GM19025 (cell line): Measurements from ENCODE around the gene GSE1.

Experiments
- ATAC-seq: cut with Tn5 transposase; IDR thresholded peaks from one replicate; pipeline ENCODE4 v1.9.1; 2021; ENCODE audit warnings: mild to moderate bottlenecking, low read depth, moderate library complexity; ENCODE audit not compliant: unreplicated experiment

The GSE1 gene

GRCh38 chr16:85641776-85642176 is 28.7 kb downstream of the GSE1 start:
- ATAC-seq: no peak

- no peak for ATAC-seq
These were observed 29.7 kb downstream of the GSE1 start for GRCh38 chr16:85642762-85643358.

GRCh38 chr16:85643631-85644030 is 30.5 kb downstream of the GSE1 start:
- ATAC-seq: no peak

- ATAC-seq: no peak
These were observed 31.1 kb downstream of the GSE1 start for GRCh38 chr16:85644093-85644712.

GRCh38 chr16:85645021-85645589 is 32.0 kb downstream of the GSE1 start:
- ATAC-seq: no peak

GRCh38 chr16:85646358-85646907 is 33.3 kb downstream of the GSE1 start:
- no peak for ATAC-seq

- ATAC-seq: no peak
These were observed 33.9 kb downstream of the GSE1 start for GRCh38 chr16:85646976-85647375.

- ATAC-seq: no peak
These were observed 35.1 kb downstream of the GSE1 start for GRCh38 chr16:85648070-85648714.

- no peak for ATAC-seq
These were observed 35.7 kb downstream of the GSE1 start for GRCh38 chr16:85648805-85649204.

GRCh38 chr16:85649411-85650134 is 36.5 kb downstream of the GSE1 start:
- no peak for ATAC-seq

- no peak for ATAC-seq
These were observed 37.2 kb downstream of the GSE1 start for GRCh38 chr16:85650135-85650843.

GRCh38 chr16:85650844-85651628 is 37.9 kb downstream of the GSE1 start:
- no peak for ATAC-seq

- ATAC-seq: no peak
These were observed 38.7 kb downstream of the GSE1 start for GRCh38 chr16:85651629-85652430.

- no peak for ATAC-seq
These were observed 39.5 kb downstream of the GSE1 start for GRCh38 chr16:85652431-85653221.

GRCh38 chr16:85653290-85653891 is 40.3 kb downstream of the GSE1 start:
- ATAC-seq: no peak

- no peak for ATAC-seq
These were observed 41.4 kb downstream of the GSE1 start for GRCh38 chr16:85654251-85655095.
